ENCODE measurements around the gene PLK3.
"Not testable (repeated sequence)": the region's sequence is repeated elsewhere in the genome, so short reads cannot be mapped to it uniquely, and the experiment has no call there.

PLK3 gene

GRCh38 chr1:44788120-44788860 is 11.9 kb upstream of the PLK3 start, which contains the start of gene BEST4:
Gene BEST4, minus strand, starts transcription at chr1:44788170. Its CDS starts 465 bp downstream, at chr1:44787705.
- DNase-seq = no peak

DNA sequence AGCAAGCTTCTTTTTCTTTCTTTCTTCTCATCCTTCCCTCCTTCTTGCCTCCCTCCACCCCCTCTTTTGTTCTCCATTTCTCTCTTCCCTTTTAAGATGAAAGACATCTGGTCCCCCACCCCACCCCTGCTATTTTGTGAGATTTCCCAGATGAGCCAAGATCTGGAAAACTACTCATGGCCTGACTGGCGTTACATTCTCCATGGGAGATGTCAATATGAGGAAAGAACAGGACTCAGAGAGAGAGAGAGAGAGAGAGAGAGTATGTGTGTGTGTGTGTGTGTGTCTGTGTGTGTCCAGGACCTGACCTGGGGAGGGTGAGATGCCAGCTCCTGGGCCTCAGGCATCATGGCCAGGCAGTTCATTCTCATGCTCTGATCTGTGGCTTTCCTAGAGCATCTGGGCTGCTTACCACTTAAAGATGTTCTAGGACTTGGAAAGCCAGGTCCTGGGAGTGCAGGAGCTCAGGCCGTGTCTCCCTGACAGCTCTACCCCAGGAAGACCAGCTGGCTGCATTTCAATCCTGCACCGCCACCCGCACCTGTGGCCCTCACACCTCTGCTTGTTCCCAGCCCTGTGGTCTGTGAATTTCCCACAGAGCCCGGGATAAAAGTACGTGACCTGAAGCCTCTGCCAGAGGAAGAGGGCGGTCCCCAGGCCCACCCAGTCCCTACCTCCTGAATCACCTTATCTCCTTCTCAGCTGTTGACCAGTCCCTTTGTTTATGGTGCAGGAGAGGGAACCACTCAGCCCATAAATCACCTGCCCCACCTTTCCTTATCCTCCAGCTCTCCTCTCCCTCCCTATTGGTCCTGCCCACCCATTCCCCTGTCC is 9.0 kb upstream of the PLK3 start:
- DNase-seq = no peak

DNA sequence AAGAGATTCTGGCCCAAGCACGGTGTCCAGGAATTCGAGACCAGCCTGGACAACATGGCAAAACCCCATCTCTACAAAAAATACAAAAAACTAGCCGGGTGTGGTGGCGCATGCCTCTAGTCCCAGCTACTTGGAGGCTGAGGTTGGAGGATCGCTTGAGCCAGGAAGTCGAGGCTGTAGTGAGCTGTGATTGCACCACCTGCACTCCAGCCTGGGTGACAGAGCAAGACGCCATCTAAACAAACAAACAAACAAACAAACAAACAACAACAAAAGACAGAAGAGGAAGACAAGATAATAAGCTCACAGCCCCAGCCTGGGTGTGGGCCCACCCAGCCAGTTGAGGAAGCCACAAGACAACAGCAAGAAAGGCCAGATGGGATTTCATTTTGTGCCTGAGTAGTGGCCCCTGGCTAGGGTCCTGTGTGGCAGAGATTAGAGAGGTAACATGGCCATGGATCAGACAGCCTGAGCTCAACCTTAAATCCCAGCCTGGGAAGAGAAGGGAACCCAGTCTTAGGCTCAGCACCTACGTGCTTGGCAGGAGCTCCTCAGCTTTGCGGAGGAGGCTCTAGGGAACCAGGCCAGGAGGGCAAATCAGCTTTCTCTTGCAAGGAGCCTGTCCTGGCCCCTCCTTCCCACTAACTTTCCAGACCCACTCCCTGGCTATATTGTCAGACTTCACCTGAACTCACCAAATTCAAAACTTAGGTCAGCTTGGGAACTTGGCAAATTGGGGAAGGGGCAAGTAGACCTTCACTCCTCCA is 7.3 kb upstream of the PLK3 start:
- DNase-seq = no peak

- DNase-seq = not testable (repeated sequence)
Observed at GRCh38 chr1:44797886-44798285, 2.3 kb upstream of the PLK3 start.

DNA sequence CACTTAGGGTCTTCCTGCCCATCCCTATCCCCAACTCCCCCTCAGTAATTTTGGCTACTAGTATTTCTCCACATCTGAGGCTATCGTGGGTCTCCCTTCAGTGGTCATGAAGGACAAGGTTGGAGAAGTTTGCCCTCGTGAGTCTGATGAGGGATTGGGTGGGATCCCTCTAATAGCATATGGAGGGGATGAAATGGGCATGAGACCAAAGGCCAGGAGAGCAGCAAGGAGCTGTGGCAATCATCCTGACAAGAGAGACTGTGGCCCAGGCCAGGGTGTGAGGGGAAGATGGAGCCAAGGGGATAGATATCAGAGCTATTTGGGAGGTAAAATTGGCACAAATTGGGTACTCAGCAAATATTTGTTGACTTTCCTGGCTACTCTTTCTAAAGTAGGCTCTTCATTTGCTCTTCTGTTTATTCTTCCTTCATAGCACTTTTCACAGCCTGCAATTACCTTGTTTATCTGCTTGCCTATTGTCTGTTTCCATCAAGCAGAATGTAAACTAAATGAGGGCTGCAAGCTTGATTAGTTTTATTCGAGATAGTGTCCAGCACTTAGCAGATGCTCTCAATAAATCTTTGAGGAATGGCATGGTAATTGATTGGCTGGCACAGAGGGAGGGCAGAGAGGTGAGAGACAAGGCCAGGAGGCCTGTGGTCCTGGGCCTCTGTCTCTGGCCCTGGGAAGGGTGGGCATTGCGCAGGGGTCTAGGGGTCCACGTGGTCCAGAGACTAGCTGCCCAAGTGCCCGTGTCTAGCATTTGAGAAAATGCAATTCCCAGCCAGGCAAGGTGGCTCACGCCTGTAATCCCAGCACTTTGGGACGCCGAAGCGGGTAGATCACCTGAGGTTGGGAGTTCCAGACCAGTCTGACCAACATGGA is 1.5 kb upstream of the PLK3 start:
- DNase-seq = no peak

- peak; percentile 21 for DNase-seq
Observed at GRCh38 chr1:44801491-44802305, 1.5 kb downstream of the PLK3 start.

DNA sequence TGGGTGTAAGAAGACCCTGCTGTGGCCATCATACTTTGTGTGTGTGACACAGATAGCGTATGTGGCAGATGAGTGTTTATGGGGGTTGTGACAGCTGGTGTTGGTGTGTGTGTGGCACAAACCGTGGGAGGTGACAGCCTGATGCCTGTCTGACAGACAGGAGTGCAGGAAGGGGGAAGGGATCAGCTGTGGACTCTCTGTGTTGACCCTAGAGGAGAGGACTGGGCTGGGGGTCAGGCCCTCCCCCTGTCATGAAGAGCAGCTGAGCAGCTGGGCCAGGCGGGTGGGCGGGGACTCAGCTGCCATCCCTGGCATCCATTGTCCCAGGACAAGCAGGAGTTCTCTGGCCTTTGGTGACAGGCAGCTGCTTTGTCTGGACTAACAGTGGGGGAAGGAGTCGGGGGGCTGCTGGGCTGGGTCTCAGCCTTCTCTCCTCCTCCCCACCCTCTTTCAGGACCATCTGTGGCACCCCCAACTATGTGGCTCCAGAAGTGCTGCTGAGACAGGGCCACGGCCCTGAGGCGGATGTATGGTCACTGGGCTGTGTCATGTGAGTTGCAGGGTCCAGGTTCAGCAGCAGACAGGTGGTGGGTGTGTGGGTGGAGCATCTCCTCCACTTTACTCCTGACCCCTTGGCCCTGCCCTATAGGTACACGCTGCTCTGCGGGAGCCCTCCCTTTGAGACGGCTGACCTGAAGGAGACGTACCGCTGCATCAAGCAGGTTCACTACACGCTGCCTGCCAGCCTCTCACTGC is 2.3 kb downstream of the PLK3 start:
- DNase-seq = no peak

- DNase-seq = no peak
Observed at GRCh38 chr1:44803062-44803311, 2.8 kb downstream of the PLK3 start.

- DNase-seq = no peak
Observed at GRCh38 chr1:44803312-44804095, 3.3 kb downstream of the PLK3 start.

DNA sequence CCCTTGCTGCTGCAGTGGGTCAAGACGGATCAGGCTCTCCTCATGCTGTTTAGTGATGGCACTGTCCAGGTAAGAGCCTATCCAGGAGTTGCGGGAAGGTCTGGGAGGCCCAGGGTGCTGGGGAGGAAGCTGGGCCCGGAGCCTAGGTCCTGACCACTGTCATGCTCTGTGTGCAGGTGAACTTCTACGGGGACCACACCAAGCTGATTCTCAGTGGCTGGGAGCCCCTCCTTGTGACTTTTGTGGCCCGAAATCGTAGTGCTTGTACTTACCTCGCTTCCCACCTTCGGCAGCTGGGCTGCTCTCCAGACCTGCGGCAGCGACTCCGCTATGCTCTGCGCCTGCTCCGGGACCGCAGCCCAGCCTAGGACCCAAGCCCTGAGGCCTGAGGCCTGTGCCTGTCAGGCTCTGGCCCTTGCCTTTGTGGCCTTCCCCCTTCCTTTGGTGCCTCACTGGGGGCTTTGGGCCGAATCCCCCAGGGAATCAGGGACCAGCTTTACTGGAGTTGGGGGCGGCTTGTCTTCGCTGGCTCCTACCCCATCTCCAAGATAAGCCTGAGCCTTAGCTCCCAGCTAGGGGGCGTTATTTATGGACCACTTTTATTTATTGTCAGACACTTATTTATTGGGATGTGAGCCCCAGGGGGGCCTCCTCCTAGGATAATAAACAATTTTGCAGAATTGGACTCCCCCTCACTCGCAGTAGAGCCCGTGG is 5.3 kb downstream of the PLK3 start:
- no peak for DNase-seq

DNA sequence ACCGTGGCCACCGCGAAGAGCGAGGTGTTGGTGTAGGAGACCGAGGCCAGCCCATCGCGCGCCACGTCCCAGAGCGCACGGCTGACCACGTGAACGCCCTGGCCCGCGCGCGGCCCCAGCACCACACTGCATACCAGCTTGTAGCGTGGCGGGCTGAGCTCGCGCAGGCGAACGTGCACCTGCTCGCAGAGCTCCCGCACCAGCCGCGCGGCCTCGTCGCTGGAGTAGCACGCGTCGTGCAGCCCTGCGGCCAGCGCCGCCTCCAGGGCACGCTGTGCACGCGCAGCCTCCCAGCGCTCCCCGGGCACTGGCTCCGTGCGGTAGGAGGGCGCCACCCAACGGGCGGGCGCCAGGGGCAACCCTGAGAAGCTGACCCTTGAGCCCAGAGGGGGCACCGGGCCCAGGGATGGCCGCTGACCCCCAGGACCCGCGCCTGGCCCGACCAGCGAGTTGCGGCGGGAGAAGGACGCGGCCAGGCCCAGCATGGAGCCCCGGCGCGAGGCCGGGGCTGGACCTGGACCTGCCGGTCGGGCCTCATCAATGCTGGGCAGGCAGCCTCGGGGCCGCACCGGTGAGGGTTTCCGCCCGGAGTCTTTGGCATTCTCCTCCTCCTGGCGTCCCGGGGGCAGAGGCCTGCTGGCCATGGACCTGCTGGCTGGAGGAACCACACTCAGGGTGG is 6.0 kb downstream of the PLK3 start:
- no peak for DNase-seq

DNA sequence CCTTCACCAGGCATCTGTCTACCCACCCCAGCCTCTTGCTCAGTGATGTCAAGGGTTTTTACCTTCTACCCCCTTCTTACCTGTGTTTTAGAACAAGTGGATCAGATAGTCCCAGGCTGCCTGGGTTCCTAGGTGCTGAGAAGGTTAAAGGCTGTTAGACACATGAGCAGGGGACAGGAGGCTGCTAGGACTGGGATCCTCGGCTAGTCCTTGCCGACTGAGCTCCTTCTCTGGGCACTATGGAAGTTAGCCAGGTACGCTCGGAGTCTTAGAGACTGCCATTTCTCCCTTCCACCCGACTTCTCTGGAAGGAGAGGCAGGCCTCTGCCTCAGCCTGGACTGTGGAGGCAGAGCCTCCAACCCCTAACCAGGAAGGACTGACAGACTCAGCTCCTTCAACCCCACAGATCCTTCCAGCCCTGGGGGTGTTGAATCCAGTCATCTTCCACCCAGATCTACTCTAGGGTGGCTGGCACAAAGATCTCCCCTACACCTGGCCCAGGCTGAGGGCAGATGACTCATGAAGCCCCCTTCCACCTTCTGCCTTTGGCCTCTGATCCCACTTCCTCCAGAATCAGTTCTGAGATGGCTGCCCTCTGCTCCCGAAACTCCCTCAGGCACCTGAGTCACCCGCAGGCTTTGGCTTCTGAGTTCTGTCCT is 6.7 kb downstream of the PLK3 start, which contains the start of gene DYNLT4:
Gene DYNLT4 (minus strand): TSS at position 648 of the 660 bp plus-strand sequence. CDS start 683 bp downstream, outside the sequence.
- no peak for DNase-seq

GRCh38 chr1:44807364-44808062 is 7.3 kb downstream of the PLK3 start:
- peak; percentile 95 for DNase-seq

DNA sequence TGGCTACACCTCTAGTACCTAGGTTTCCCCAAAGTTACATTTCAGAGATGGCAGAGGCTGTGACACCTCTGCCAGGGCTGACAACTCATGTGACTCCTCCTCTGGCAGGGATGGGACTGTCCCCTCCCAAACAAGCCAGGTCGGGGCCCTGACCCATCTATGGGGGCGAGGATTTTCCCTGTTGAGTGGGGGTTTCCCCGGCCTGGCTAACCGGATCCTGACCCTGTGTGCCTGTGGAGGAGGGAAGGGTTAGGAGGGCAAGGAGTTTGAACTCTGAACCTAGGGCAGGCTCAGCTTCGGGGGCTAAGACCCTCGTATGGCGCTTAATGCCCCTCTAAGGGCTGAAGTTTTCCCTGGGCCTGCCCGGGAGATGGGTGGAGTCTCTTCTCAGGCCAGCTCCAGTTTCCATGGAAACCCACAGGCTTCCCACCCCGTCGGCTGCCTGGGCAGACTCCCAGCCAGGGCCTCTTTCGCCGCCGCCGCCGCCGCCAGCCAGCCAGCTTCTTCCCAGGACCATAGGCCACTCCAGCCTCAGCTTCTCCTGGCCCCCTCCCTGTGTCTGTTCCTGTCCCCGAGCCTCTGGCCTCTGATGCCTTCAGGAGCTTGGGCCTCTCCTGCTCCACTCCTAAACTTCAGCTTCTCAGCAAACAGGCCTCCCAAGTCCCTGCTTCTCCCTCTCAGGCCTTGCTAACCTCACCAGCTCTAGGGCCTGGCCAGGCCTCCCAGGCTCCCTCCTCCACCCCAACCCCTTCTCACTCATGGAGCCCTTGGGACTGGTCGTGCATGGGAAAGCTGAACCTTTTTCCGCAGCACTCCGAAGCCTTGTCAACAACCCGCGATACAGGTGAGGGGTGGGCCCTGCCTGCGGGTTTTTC is 8.1 kb downstream of the PLK3 start, which contains the start of gene BTBD19:
Gene BTBD19 (plus strand): TSS at position 461 of the 875 bp plus-strand sequence. CDS start 298 bp downstream, at position 759.
- DNase-seq = peak; percentile 43

- peak; percentile 61 for DNase-seq
Observed at GRCh38 chr1:44808938-44809917, 9.1 kb downstream of the PLK3 start.
